Upper lobe of right lung (tissue), 1 donor: ENCODE results near the gene SND1. TPM values are rescaled to one million over a fixed set of nuclear protein-coding genes. Genes with fewer than 3 reads are reported as not detected.
A peak's percentile ranks its signal among the peaks of the same experiment; 100 is the strongest.

ENCODE experiments used
- ATAC-seq: fragments of 200-7000 bp; cut with Tn5 transposase; one replicate; pipeline ENCODE4 v1.9.1; 2020; ENCODE audit warnings: mild to moderate bottlenecking, moderate library complexity
- DNase-seq: peaks from one replicate; pipeline ENCODE4 v3.0.0-alpha.2; 2020
- H3K27ac ChIP-seq: fragments of 200-600 bp; one replicate; pipeline ENCODE4 v1.8.0; 2022
- H3K27me3 ChIP-seq: fragments of 200-600 bp; one replicate; pipeline ENCODE4 v1.8.0; 2022; ENCODE audit warnings: mild to moderate bottlenecking
- H3K36me3 ChIP-seq: fragments of 200-600 bp; one replicate; pipeline ENCODE4 v1.8.0; 2022
- H3K4me1 ChIP-seq: fragments of 200-600 bp; one replicate; pipeline ENCODE4 v1.8.0; 2022
- H3K4me3 ChIP-seq: fragments of 200-600 bp; one replicate; pipeline ENCODE4 v1.8.0; 2022; ENCODE audit warnings: mild to moderate bottlenecking
- H3K9me3 ChIP-seq: fragments of 200-600 bp; one replicate; pipeline ENCODE4 v1.8.0; 2022
- CTCF ChIP-seq: fragments of 200-600 bp; IDR thresholded peaks from one replicate; pipeline ENCODE4 v1.8.0; 2022; ENCODE audit warnings: antibody characterized with exemption
- intact Hi-C: fragments of 100-400 bp; cut with DNase I; formaldehyde crosslinking; loops from one replicate; pipeline ENCODE4 v1.11.0; 2022
- total RNA-seq: library from RNA; stranded (reverse); fragmentation: NEBNext Ultra II Directional; extraction: Animal tissue kit (Norgen Biotek cat#: 25700); gene quantifications from one replicate; pipeline ENCODE4 v1.2.1, GENCODE V29; 2021
- donor health status: DM: no; HTN: yes; CAD: no; lungs with severe emphysema.

The SND1 gene
- total RNA-seq, 1 donor from 2014 or later: 150 TPM

- TF ChIP-seq CTCF: no peak
- no peak for ATAC-seq
- intact Hi-C loops: no loop called here
- Histone ChIP-seq H3K4me1 (peaks cover 6% of the 10 kb centered on the region), H3K27ac (no peak overlapping the region), H3K27me3 (no peaks in the 10 kb centered on the region), H3K4me3 (no peak overlapping the region), H3K36me3 (peaks cover 53% of the 10 kb centered on the region), H3K9me3 (no peaks in the 10 kb centered on the region)
- no peak for DNase-seq
Measured at GRCh38 chr7:127690337-127690736, 38.3 kb downstream of the SND1 start.

GRCh38 chr7:127690806-127691205 lies 38.8 kb downstream of the SND1 start:
- ATAC-seq (no peak), DNase-seq (no peak)
- Histone ChIP-seq H3K27ac (no peak overlapping the region), H3K36me3 (peaks cover 57% of the 10 kb centered on the region), H3K27me3 (no peaks in the 10 kb centered on the region), H3K4me1 (peaks cover 6% of the 10 kb centered on the region), H3K4me3 (no peak overlapping the region), H3K9me3 (no peaks in the 10 kb centered on the region)
- TF ChIP-seq CTCF: no peak
- intact Hi-C loops: no loop called here

- H3K27ac ChIP-seq: no peak overlapping the region
- H3K4me1 ChIP-seq: peaks cover 6% of the 10 kb centered on the region
- H3K27me3 ChIP-seq: no peaks in the 10 kb centered on the region
- no peaks in the 10 kb centered on the region for H3K9me3 ChIP-seq
- no peak overlapping the region for H3K4me3 ChIP-seq
- H3K36me3 ChIP-seq: peaks cover 62% of the 10 kb centered on the region
- no peak for TF ChIP-seq CTCF
- ATAC-seq: no peak
- no peak for DNase-seq
- intact Hi-C loops: no loop called here
Measured at GRCh38 chr7:127692200-127692599, 40.2 kb downstream of the SND1 start.

GRCh38 chr7:127699853-127700252 lies 47.9 kb downstream of the SND1 start:
- DNase-seq (no peak), ATAC-seq (no peak)
- Histone ChIP-seq H3K36me3 (peaks cover 90% of the 10 kb centered on the region), H3K27me3 (no peaks in the 10 kb centered on the region), H3K4me1 (no peaks in the 10 kb centered on the region), H3K4me3 (no peak overlapping the region), H3K27ac (no peak overlapping the region), H3K9me3 (no peaks in the 10 kb centered on the region)
- TF ChIP-seq CTCF: no peak
- intact Hi-C loops: loop anchor here (5.0 kb wide), 1 partner anchor 517 kb away; no protein-coding TSS in a partner anchor

GRCh38 chr7:127702052-127702652 lies 50.2 kb downstream of the SND1 start:
- TF ChIP-seq CTCF: no peak

GRCh38 chr7:127702938-127703337 lies 50.9 kb downstream of the SND1 start:
- no peaks in the 10 kb centered on the region for H3K4me1 ChIP-seq
- H3K36me3 ChIP-seq: peaks cover 86% of the 10 kb centered on the region
- no peak overlapping the region for H3K27ac ChIP-seq
- no peaks in the 10 kb centered on the region for H3K9me3 ChIP-seq
- intact Hi-C loops: loop anchor here (5.0 kb wide), 1 partner anchor 514 kb away; no protein-coding TSS in a partner anchor
- no peak overlapping the region for H3K4me3 ChIP-seq
- H3K27me3 ChIP-seq: no peaks in the 10 kb centered on the region
- ATAC-seq: no peak
- TF ChIP-seq CTCF: no peak
- no peak for DNase-seq

More at GRCh38 chr7:127702052-127702652, 50.2 kb downstream of the SND1 start:
- Histone ChIP-seq H3K27ac (no peak overlapping the region), H3K27me3 (no peaks in the 10 kb centered on the region), H3K4me1 (no peaks in the 10 kb centered on the region), H3K36me3 (peaks cover 86% of the 10 kb centered on the region), H3K9me3 (no peaks in the 10 kb centered on the region), H3K4me3 (no peak overlapping the region)
- ATAC-seq (peak; percentile 19), DNase-seq (no peak)
- intact Hi-C loops: loop anchor here (5.0 kb wide), 1 partner anchor 515 kb away; no protein-coding TSS in a partner anchor
